HEK293 (cell line): Measurements from ENCODE around the gene GCNT4.

Experiments
- CTCF ChIP-seq: fragments of 450-650 bp; formaldehyde crosslinking; IDR thresholded peaks from 2 replicates; pipeline ENCODE4 v1.5.1; 2016; ENCODE audit warnings: missing biosample characterization, missing genetic modification characterization
- SP2 ChIP-seq: fragments of 450-650 bp; formaldehyde crosslinking; IDR thresholded peaks from 2 replicates; pipeline ENCODE4 v1.5.1; 2016; ENCODE audit warnings: missing biosample characterization, missing genetic modification characterization
- TSHZ1 ChIP-seq: fragments of 450-650 bp; formaldehyde crosslinking; IDR thresholded peaks from 2 replicates; pipeline ENCODE4 v1.5.1; 2016; ENCODE audit warnings: missing biosample characterization, missing genetic modification characterization, borderline replicate concordance
- YY1 ChIP-seq: fragments of 450-650 bp; formaldehyde crosslinking; IDR thresholded peaks from 2 replicates; pipeline ENCODE4 v1.5.1; 2018; ENCODE audit warnings: missing biosample characterization, missing genetic modification characterization
- ZBTB49 ChIP-seq: fragments of 450-650 bp; formaldehyde crosslinking; IDR thresholded peaks from 2 replicates; pipeline ENCODE4 v1.5.1; 2016; ENCODE audit warnings: missing biosample characterization, missing genetic modification characterization, low read depth
- ZNF138 ChIP-seq: fragments of 450-650 bp; formaldehyde crosslinking; IDR thresholded peaks from 2 replicates; pipeline ENCODE4 v1.5.1; 2016; ENCODE audit warnings: missing biosample characterization, missing genetic modification characterization, borderline replicate concordance
- ZNF792 ChIP-seq: fragments of 450-650 bp; formaldehyde crosslinking; IDR thresholded peaks from 2 replicates; pipeline ENCODE4 v1.5.1; 2016; ENCODE audit warnings: missing biosample characterization, missing genetic modification characterization

- TF ChIP-seq CTCF (tag by site-specific recombination) (no peak), ZBTB49 (tag by site-specific recombination) (no peak), ZNF792 (tag by site-specific recombination) (no peak), YY1 (tag by site-specific recombination) (no peak), SP2 (tag by site-specific recombination) (no peak), ZNF138 (tag by site-specific recombination) (no peak), TSHZ1 (tag by site-specific recombination) (no peak)
Observed at GRCh38 chr5:75067434-75067833, 15.1 kb upstream of the GCNT4 start.
